OCI-LY1 (cell line): ENCODE data around the gene MGME1.

Experiments used
- H2AFZ ChIP-seq: fragments of 200-600 bp; sonication (generic), shearing (Covaris generic); 2 replicates; pipeline ENCODE4 v1.6.0; 2014; ENCODE audit warnings: antibody characterized with exemption, mild to moderate bottlenecking, low read length
- H3F3A ChIP-seq: fragments of 200-600 bp; sonication (generic), shearing (Covaris generic); 2 replicates; pipeline ENCODE4 v1.6.0; 2014; ENCODE audit warnings: mild to moderate bottlenecking, antibody characterized with exemption, low read length, moderate library complexity; ENCODE audit not compliant: insufficient read depth
- H3K27ac ChIP-seq: fragments of 200-600 bp; sonication (generic); 2 replicates; pipeline ENCODE4 v1.5.1; 2014; ENCODE audit warnings: low read length, mixed run types, mild to moderate bottlenecking, low read depth; ENCODE audit not compliant: poor library complexity, severe bottlenecking
- H3K27me3 ChIP-seq: fragments of 200-600 bp; sonication (generic); 2 replicates; pipeline ENCODE4 v1.6.0; 2014; ENCODE audit warnings: antibody characterized with exemption, mild to moderate bottlenecking, low read length, moderate library complexity; ENCODE audit not compliant: insufficient read depth
- H3K36me3 ChIP-seq: fragments of 200-600 bp; sonication (generic); 2 replicates; pipeline ENCODE4 v1.6.1; 2014; ENCODE audit warnings: mild to moderate bottlenecking, antibody characterized with exemption, low read length, moderate library complexity, mixed read lengths; ENCODE audit not compliant: insufficient read depth
- H3K4me1 ChIP-seq: fragments of 200-600 bp; sonication (generic); 2 replicates; pipeline ENCODE4 v1.5.1; 2014; ENCODE audit warnings: mild to moderate bottlenecking, low read length, moderate library complexity; ENCODE audit not compliant: insufficient read depth, severe bottlenecking
- H3K4me2 ChIP-seq: fragments of 200-600 bp; sonication (generic), shearing (Covaris generic); 2 replicates; pipeline ENCODE4 v1.6.1; 2014; ENCODE audit warnings: low read length
- H3K4me3 ChIP-seq: fragments of 200-600 bp; sonication (generic); 2 replicates; pipeline ENCODE4 v1.5.1; 2014; ENCODE audit warnings: low read length, low read depth, mild to moderate bottlenecking, mixed read lengths; ENCODE audit not compliant: poor library complexity, severe bottlenecking
- H3K79me2 ChIP-seq: fragments of 200-600 bp; shearing (Covaris generic); 2 replicates; pipeline ENCODE4 v1.6.1; 2016; ENCODE audit warnings: mixed run types, low read length, mixed read lengths; ENCODE audit not compliant: insufficient read depth
- H3K9ac ChIP-seq: fragments of 200-600 bp; sonication (generic), shearing (Covaris generic); 2 replicates; pipeline ENCODE4 v1.6.1; 2014; ENCODE audit warnings: mild to moderate bottlenecking, low read length, mixed read lengths
- H3K9me2 ChIP-seq: fragments of 200-600 bp; sonication (generic), shearing (Covaris generic); 2 replicates; pipeline ENCODE4 v1.6.1; 2014; ENCODE audit warnings: low read depth, mild to moderate bottlenecking, low read length, mixed read lengths
- H3K9me3 ChIP-seq: fragments of 200-600 bp; shearing (Covaris generic); 2 replicates; pipeline ENCODE4 v1.6.1; 2014; ENCODE audit warnings: low read length, mixed read lengths
- H4K20me1 ChIP-seq: fragments of 200-600 bp; sonication (generic), shearing (Covaris generic); 2 replicates; pipeline ENCODE4 v1.6.0; 2016; ENCODE audit warnings: mild to moderate bottlenecking, low read length; ENCODE audit not compliant: insufficient read depth
- EZH2 ChIP-seq: fragments of 200-600 bp; sonication (generic), shearing (Covaris generic); IDR thresholded peaks from 2 replicates; pipeline ENCODE4 v1.8.0; 2017; ENCODE audit warnings: borderline replicate concordance, mixed run types, mild to moderate bottlenecking, antibody characterized with exemption, low read length, moderate library complexity, mixed read lengths
- TF ChIP-seq, protein P1 (sequence below): fragments of 200-600 bp; sonication (generic), shearing (Covaris generic); IDR thresholded peaks from 2 replicates; pipeline ENCODE4 v1.5.1; 2017; ENCODE audit warnings: mild to moderate bottlenecking, antibody characterized with exemption, low read length, moderate library complexity, mixed read lengths

The MGME1 gene

DNA sequence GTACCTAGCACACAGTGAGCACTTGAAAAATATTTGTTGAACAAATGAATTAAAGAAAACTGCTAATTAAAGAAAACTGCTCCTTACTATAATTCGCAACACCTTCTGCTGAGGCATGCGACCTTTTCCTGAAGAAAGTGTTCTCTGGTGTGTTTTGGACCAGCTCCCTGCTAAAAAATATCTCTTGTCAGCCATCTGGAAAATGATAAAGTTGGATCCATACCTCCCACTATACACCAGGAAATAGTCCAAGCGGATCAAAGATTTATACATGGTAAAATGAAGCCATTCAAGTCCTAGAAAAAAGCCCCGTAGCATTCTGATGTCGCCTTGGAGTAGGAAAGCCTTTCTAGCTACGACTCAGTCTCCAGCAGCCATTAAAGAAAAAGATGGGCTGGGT lies 45.6 kb downstream of the MGME1 start:
- H3K4me1 ChIP-seq = no peaks in the 10 kb centered on the region
- no peak overlapping the region for H3K4me3 ChIP-seq
- H3K9ac ChIP-seq = no peak overlapping the region
- TF ChIP-seq, protein P1, sequence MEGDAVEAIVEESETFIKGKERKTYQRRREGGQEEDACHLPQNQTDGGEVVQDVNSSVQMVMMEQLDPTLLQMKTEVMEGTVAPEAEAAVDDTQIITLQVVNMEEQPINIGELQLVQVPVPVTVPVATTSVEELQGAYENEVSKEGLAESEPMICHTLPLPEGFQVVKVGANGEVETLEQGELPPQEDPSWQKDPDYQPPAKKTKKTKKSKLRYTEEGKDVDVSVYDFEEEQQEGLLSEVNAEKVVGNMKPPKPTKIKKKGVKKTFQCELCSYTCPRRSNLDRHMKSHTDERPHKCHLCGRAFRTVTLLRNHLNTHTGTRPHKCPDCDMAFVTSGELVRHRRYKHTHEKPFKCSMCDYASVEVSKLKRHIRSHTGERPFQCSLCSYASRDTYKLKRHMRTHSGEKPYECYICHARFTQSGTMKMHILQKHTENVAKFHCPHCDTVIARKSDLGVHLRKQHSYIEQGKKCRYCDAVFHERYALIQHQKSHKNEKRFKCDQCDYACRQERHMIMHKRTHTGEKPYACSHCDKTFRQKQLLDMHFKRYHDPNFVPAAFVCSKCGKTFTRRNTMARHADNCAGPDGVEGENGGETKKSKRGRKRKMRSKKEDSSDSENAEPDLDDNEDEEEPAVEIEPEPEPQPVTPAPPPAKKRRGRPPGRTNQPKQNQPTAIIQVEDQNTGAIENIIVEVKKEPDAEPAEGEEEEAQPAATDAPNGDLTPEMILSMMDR = no peak
- TF ChIP-seq EZH2 = no peak
- no peaks in the 10 kb centered on the region for H3K9me2 ChIP-seq
- H4K20me1 ChIP-seq = no peaks in the 10 kb centered on the region
- no peak overlapping the region for H2AFZ ChIP-seq
- no peaks in the 10 kb centered on the region for H3K79me2 ChIP-seq
- H3K9me3 ChIP-seq = no peaks in the 10 kb centered on the region
- H3K27ac ChIP-seq = no peak overlapping the region
- no peaks in the 10 kb centered on the region for H3K27me3 ChIP-seq
- H3F3A ChIP-seq = no peaks in the 10 kb centered on the region
- H3K4me2 ChIP-seq = no peak overlapping the region
- no peaks in the 10 kb centered on the region for H3K36me3 ChIP-seq

- H2AFZ ChIP-seq = no peak overlapping the region
- no peak overlapping the region for H3K9ac ChIP-seq
- H3K9me2 ChIP-seq = no peaks in the 10 kb centered on the region
- no peaks in the 10 kb centered on the region for H3F3A ChIP-seq
- H3K79me2 ChIP-seq = no peaks in the 10 kb centered on the region
- no peak overlapping the region for H3K27ac ChIP-seq
- H3K9me3 ChIP-seq = no peaks in the 10 kb centered on the region
- TF ChIP-seq, protein P1 = no peak
- TF ChIP-seq EZH2 = no peak
- no peaks in the 10 kb centered on the region for H3K36me3 ChIP-seq
- no peak overlapping the region for H3K4me2 ChIP-seq
- H4K20me1 ChIP-seq = no peaks in the 10 kb centered on the region
- no peak overlapping the region for H3K4me3 ChIP-seq
- H3K27me3 ChIP-seq = no peaks in the 10 kb centered on the region
- H3K4me1 ChIP-seq = no peaks in the 10 kb centered on the region
These were observed 48.0 kb downstream of the MGME1 start for GRCh38 chr20:18016772-18017171.

GRCh38 chr20:18018100-18018499 lies 49.3 kb downstream of the MGME1 start:
- TF ChIP-seq, protein P1 = no peak
- no peak for TF ChIP-seq EZH2
- H3K4me1 ChIP-seq = no peaks in the 10 kb centered on the region
- H3K4me2 ChIP-seq = no peak overlapping the region
- no peaks in the 10 kb centered on the region for H3K36me3 ChIP-seq
- H3K9me2 ChIP-seq = no peaks in the 10 kb centered on the region
- H3K79me2 ChIP-seq = no peaks in the 10 kb centered on the region
- no peak overlapping the region for H2AFZ ChIP-seq
- H3K9me3 ChIP-seq = no peaks in the 10 kb centered on the region
- H3K27ac ChIP-seq = no peak overlapping the region
- no peaks in the 10 kb centered on the region for H3F3A ChIP-seq
- H4K20me1 ChIP-seq = no peaks in the 10 kb centered on the region
- no peak overlapping the region for H3K4me3 ChIP-seq
- H3K27me3 ChIP-seq = no peaks in the 10 kb centered on the region
- no peak overlapping the region for H3K9ac ChIP-seq
